ENCODE results near the gene ATP8A2.

DNA sequence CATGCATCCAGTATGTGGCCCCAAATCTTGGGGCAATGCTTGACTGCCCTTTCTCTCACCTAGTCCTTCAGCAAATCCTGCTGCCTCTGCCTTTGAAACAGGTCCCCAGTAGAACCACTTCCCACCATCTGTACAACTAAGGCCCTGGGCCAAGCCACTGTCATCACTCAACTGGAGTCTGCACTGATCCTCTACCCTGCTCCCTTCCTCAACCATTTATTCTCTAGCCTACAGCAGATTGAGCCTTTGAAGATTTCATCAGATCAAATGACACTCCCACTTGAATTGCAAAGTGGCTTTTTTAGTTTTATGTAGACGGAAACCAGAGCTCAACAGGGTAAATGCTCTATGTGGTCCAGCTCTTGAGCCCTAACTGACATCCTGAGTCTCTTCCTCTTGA lies 43.5 kb downstream of the ATP8A2 start:
- TF ChIP-seq, protein P1, sequence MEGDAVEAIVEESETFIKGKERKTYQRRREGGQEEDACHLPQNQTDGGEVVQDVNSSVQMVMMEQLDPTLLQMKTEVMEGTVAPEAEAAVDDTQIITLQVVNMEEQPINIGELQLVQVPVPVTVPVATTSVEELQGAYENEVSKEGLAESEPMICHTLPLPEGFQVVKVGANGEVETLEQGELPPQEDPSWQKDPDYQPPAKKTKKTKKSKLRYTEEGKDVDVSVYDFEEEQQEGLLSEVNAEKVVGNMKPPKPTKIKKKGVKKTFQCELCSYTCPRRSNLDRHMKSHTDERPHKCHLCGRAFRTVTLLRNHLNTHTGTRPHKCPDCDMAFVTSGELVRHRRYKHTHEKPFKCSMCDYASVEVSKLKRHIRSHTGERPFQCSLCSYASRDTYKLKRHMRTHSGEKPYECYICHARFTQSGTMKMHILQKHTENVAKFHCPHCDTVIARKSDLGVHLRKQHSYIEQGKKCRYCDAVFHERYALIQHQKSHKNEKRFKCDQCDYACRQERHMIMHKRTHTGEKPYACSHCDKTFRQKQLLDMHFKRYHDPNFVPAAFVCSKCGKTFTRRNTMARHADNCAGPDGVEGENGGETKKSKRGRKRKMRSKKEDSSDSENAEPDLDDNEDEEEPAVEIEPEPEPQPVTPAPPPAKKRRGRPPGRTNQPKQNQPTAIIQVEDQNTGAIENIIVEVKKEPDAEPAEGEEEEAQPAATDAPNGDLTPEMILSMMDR (IDR thresholded peaks at IDR 0.05), result no peak
- TF ChIP-seq EP300 (IDR thresholded peaks at IDR 0.05) (no peak), POLR2A (IDR thresholded peaks at IDR 0.05) (no peak)
